HG03064 (cell line): Measurements from ENCODE around the gene DAPK1.

ENCODE experiments used
- ATAC-seq: cut with Tn5 transposase; IDR thresholded peaks from one replicate; pipeline ENCODE4 v1.9.1; 2021; ENCODE audit warnings: low read depth; ENCODE audit not compliant: unreplicated experiment

The DAPK1 gene

DNA sequence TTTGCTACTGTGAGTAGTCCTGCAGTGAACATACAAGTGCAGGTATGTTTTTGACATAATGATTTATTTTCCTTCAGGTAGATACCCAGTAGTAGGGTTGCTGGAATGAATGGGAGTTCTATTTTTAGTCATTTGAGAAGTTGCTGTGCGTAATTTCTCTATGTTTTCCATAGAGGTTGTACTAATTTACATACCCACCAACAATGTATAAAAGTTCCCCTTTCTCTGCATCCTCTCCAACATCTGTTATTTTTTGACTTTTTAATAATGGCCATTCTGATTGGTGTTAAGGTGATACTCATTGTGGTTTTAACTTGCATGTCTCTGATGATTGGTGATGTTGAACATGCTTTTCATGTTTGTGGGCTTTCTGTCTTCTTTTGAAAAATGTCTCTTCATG lies 163.6 kb downstream of the DAPK1 start:
- ATAC-seq: no peak

GRCh38 chr9:87662808-87663528 lies 165.3 kb downstream of the DAPK1 start:
- ATAC-seq: no peak

GRCh38 chr9:87663556-87663955 lies 165.9 kb downstream of the DAPK1 start:
- ATAC-seq: no peak

DNA sequence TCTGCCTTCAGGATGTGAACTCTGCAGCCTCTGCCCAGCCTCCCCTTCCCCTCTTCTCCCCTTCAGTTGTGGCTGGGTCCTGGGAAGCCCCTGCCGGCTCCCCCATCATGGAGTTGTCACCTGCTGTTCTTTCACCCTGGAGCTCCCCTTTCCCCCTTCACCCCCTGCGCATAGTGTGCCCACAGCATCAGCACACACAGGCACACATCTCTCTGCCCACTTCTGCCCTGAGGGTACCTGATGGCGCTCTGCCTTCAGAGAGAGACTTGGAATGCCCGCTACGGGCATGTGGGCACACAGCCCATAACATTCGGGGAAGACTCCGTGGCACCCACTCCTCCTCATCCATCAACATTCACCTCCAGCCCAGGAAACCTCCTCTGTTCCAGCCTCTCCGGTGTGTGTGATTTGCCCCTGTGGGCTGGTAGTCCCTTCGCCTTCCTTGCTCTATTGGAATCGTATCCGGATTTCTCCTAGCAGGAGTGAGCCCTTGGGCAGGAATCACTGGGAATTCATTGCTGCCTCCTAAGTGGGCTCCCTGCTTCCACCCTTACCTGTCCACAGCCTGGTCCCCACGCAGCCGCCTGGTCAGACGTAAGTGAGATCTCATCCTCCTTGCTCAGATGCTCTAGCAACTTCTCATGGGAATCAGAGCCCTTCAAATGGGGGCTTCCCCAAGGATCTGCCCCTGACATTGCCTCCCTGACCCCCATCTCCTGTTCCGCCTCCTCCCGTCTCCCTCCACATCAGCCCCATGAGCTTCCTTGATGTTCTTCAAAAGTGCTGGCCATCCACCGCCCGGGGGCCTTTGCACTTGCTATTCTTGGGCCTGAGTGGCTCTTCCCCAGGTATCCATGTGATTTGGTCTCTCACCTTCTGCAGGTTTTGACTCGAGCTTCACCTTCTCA lies 166.7 kb downstream of the DAPK1 start:
- ATAC-seq: no peak

- ATAC-seq: no peak
These were observed 167.8 kb downstream of the DAPK1 start for GRCh38 chr9:87665505-87665904.

DNA sequence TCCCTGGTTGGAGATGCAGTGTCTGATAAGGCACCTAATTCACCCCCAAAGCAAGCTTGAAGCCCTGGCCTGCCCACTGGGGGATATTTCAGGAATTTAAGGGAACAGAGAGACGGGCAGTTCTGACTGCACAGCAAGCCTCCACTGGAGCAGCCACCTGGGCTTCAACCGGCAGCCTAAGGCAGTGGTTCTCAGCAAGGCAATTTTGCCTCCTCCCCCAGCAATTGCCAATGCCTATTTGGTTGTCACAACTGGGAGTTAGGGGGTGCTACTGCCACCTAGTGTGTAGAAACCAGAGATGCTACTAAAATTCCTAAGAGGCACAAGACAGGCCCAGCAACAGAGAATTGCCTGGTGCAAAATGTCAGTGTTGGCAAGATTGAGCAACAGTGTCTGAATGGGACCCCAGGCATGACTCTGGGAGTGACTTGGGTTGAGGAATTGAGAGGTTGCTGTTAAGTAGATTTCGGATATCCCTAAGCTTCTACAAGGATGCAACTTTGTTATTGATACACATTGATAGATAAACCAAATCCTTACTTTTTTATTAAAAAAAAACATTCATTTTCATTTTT lies 169.6 kb downstream of the DAPK1 start:
- ATAC-seq: no peak

GRCh38 chr9:87668222-87668621 lies 170.6 kb downstream of the DAPK1 start:
- no peak for ATAC-seq

DNA sequence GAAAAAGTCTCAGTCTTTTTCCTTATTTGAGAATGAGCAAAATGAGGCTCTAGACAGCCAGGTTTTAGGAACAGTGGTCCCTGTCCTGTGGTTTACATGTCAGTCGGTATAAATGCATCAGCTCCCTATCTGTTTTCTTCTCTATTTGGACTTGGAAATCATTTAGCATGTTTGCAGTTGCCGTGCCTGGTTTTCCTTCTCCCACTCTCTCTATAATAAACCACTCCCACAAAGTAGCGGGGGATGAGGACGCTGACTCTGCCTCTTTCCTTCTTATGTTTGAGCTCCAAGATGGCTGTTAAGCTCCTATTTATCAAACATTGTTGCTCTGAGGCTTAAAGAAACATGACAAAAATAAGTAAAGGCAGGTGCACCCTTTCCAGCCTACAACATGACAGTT lies 171.1 kb downstream of the DAPK1 start:
- no peak for ATAC-seq

GRCh38 chr9:87670572-87671264 lies 173.1 kb downstream of the DAPK1 start:
- ATAC-seq: no peak

DNA sequence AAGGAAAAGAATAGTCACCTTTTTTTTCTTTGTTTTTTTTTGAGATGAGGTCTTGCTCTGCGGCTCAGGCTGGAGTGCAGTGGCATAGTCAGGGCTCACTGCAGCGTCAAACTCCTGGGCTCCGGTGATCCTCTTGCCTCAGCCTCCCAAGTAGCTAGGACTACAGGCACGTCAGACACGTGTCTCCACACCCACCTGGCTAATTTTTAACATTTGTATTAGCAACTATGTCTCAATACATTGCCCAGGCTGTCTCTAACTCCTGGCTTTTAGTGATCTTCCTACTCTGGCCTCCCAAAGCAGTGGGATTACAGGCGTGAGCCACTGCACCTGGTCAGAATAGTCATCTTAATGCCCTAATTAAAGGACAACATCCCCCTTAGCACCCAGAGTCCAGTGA lies 173.8 kb downstream of the DAPK1 start:
- no peak for ATAC-seq

- no peak for ATAC-seq
These were observed 174.3 kb downstream of the DAPK1 start for GRCh38 chr9:87671925-87672324.

GRCh38 chr9:87672586-87672985 lies 174.9 kb downstream of the DAPK1 start:
- ATAC-seq: no peak

GRCh38 chr9:87673446-87674120 lies 175.9 kb downstream of the DAPK1 start:
- no peak for ATAC-seq

DNA sequence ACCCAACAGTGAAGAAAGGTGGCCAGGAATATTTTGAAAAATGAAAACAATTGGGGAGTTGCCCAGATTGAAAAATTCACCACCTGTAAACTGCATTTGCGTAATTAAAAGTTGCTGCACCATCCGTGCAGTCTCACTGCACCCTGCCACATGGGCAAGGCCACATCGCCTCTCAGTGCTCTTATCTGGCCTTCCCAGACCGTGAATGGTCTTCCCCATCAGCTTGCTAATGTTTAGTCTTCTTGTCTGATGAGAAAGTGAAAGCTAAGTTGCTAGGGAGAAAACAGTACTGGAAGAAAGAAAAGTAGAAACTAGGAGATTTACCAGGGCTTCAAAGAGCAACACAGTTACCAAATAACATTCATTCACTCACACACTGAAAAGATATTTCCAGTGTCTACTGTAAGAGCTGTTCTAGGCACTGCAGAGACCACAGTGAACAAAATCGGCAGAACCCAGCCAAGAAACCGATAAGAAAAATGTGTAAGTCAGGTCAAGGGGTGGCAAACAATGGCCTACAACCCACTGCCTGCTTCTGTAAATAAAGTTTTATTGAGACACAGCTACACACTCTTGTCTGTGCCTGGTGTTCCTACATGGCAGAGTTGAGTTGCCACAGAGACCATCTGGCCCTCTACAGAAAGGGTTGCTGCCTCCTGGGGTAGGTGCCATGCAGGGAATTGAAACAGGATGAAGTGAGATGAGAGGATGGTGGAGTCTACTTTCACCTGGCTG lies 177.1 kb downstream of the DAPK1 start:
- no peak for ATAC-seq

DNA sequence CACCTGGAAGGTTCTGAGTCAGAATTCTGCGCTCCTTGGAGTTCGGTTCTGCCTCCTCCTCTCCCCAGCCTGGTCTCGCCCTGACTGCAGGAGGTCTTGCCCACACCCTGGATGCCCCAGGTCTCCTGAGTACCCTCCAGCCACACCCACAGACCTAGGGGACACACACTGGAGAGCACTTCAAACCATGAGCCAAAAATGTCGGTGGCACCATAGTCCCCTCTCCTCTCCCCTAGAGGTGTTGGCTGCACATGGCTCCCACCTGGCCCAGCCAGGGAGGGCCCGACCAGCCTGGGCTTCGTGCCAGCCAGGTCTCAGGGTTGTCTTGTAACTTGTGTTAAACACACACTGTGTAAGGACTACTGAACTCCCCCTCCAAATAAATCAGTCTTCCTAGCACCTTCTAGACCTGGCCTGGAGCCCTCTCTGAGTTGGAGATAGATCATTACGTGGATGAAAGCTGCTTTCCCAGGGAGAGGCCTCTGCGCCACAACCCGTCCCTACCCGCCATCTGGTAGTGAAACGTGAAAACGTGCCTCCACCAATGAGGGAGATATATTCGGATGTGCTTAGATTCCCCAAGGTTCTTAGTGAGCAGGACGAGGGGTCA lies 178.3 kb downstream of the DAPK1 start:
- no peak for ATAC-seq

DNA sequence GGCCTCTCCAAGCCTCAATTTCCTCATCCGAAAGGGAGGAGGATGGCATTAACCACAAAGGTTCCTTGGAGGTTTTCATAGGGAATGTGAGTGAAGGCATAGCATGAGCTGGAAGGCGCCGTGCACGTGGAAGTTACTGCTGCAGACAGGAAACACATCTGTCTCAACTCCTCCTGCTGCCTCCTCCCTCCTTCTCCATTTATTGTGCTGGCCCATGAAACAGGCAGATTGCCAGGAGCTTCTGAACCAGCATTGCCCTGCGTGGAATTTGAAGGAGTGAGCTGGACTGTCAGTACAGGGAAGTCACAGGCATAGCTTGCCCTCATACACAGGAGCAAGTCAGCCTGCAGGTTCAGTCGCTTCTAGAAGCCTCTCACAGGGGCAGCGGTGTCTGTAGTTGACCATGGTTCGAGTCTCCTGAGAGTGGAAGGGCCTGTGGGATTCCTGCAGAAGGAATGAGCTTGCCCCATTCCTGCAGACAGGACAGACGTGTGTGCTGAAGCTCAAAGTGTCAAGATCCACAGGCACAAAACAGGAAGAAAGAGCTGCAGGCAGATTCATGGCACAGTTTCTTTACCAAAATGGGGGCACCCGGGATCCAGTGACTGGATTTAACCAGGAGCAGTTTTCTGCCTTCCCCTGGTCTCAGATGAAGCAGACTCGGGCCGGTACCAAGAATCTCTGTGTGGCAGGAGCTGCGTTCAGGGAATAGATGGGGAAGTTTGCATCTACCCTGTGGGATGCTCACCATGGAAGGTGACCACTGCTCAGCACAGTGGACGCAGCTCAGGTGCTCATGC lies 179.5 kb downstream of the DAPK1 start:
- no peak for ATAC-seq

DNA sequence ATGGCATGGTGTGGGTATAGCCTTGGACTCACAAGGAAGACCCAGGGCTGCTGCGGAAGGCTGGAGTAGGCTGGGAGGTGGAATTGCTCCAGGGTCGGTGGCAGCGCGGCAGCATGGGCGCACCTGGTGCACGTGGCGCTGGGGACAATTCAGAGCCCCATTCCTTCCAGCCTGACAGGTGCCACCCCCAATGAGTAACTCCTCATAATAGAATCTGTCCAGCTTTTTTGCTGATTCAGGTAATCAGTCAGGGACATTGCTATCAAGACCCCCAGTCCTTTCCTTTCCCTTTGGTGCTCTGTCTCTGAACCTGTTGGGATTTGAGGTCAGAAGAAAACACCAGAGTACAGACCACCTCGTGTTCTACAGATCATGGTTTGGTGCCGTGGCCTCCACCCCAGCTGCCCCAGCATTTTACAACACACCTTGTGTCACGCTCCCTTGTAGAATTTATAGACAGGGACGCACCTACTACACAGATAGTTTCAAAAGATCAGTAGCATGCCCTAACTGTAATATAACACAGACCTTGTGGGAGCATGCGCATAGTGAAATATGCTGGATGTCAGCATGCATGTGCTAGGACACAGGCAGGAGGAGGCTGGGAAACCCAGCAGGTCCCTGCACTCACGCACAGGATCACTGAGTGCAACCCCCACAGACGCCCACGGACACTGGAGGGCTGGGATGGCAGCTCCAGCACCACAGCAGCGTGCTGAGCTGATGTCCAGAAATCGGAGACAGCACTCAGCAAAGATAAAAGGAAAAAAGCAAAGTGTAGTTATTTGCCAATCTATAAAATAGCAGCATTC lies 180.3 kb downstream of the DAPK1 start:
- ATAC-seq: no peak
